ENCODE measurements around the gene TLE3.

Gene TLE3

DNA sequence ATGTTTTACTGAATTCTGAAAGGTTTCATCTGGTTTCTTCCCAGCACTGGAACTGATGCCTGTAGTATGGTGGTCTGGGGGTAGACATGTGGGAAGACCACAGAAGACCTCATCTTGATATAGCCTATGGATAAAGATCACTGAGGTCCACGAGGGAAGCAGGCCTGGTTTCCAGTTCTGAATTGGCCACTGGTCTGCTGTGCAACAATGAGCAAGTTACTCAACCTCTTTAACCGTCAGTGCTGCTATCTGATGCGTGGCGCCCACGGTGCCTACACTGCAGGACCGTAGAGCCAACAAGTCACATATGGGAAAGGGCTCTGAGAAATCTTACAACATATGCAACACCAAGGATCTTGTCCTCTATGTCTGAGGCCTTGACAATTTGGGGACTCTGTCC, 13.3 kb downstream of the TLE3 start:
- in situ Hi-C loops (cut with HindIII; ENCODE audit: low sequenced_read_pairs): no loop called here
- DNase-seq (ENCODE audit: low read depth, low spot score): no peak
- TF ChIP-seq, protein P1, sequence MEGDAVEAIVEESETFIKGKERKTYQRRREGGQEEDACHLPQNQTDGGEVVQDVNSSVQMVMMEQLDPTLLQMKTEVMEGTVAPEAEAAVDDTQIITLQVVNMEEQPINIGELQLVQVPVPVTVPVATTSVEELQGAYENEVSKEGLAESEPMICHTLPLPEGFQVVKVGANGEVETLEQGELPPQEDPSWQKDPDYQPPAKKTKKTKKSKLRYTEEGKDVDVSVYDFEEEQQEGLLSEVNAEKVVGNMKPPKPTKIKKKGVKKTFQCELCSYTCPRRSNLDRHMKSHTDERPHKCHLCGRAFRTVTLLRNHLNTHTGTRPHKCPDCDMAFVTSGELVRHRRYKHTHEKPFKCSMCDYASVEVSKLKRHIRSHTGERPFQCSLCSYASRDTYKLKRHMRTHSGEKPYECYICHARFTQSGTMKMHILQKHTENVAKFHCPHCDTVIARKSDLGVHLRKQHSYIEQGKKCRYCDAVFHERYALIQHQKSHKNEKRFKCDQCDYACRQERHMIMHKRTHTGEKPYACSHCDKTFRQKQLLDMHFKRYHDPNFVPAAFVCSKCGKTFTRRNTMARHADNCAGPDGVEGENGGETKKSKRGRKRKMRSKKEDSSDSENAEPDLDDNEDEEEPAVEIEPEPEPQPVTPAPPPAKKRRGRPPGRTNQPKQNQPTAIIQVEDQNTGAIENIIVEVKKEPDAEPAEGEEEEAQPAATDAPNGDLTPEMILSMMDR (IDR thresholded peaks at IDR 0.05; ENCODE audit: low read depth, low read length): no peak

DNA sequence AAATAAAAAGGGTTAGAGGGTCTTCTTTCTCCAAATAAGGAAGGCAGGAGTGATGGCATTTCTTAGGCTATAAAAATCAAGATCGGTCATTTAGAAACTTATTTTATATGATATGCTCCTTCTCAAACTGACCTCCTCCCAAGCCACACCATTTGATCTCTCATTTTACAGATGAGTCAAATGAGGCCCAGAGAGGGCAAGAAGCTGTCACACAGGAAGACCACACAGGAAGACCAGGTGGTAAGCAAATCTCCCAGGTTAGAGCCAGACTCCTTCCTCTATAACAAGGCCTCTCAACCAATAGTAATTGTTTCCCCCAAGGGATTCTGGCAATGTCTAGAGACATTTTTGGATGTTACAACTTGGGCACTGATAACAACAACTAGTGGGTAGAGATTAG, 13.8 kb downstream of the TLE3 start:
- no peak for DNase-seq (ENCODE audit: low read depth, low spot score)
- TF ChIP-seq, protein P1 (IDR thresholded peaks at IDR 0.05; ENCODE audit: low read depth, low read length): no peak
- H3K4me3 ChIP-seq (ENCODE audit: low read depth, low read length): no peak overlapping the region
- in situ Hi-C loops (cut with HindIII; ENCODE audit: low sequenced_read_pairs): no loop called here

More for the DNA sequence above, 13.3 kb downstream of the TLE3 start:
- H3K4me3 ChIP-seq (ENCODE audit: low read depth, low read length): no peak overlapping the region

DNA sequence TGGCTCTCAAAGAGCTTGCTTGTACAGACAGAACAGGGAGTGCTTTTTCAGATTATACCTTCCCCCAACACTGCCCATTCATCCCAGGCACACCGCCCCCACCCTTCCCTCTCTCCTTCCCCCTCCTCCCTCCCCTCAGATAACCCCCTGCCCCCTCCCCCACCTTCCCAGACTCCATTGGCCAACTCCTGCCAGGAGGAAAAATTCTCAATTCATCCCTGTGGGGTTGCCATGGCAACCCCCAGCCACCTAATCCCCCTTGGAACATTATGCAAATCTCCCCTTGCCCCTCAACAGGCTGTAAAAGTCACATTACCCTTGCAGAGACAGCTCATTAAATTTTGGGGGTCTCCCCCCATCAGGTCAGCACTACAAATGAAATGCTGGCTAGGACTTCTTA, 14.3 kb downstream of the TLE3 start:
- in situ Hi-C loops (cut with HindIII; ENCODE audit: low sequenced_read_pairs): no loop called here
- TF ChIP-seq, protein P1 (IDR thresholded peaks at IDR 0.05; ENCODE audit: low read depth, low read length): no peak
- no peak overlapping the region for H3K4me3 ChIP-seq (ENCODE audit: low read depth, low read length)
- DNase-seq (ENCODE audit: low read depth, low spot score): no peak

DNA sequence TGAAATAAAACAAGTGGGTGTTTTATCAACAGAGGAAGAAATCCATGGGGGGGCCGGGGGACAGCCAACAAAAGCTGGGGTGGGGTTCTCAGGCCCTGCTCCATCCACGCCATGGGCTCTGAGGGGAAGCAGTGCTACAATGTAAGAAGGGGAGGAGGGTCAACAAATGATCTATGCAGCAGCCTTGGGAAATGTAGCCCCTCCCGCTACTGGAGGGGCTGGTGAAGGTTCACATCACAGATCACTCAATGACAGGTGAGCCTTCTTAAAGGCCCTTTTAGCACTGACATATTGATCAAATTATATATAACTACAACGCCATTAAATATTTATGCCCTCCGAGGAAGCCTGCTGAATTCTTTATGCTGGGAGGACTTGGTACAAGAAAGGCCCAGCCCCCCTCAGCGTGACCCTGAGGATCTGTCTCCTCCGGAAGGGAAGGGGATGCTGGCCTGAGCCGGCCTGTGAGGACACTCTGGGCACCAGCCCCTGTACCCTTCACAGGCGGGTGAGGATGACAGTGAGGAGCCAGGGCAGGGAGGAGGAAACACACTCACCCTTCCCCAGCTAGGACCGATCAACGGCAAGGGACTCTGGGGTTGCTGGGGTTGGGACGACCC, 15.3 kb downstream of the TLE3 start:
- DNase-seq (ENCODE audit: low read depth, low spot score): no peak
- H3K4me3 ChIP-seq (ENCODE audit: low read depth, low read length): no peak overlapping the region
- in situ Hi-C loops (cut with HindIII; ENCODE audit: low sequenced_read_pairs): no loop called here
- TF ChIP-seq, protein P1 (IDR thresholded peaks at IDR 0.05; ENCODE audit: low read depth, low read length): no peak

DNA sequence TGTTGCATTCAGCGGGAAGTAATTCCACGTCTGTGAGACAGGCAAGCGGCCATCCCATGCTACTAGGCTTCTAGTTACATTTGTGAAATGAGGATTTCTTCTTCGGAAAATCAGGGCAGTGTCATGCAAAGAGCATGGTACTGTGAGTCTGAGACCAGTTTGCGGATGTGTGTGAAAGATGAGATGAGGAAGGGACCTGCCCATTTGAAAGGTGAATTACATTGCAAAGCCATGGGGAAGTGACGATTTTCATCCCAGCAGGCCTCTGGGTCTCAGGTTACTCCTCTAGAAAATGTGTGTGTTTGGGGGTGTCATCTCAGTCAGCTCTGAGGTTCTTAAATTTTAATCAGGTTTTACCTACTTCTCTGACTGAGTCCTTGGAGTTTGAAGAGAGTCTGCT, 16.1 kb downstream of the TLE3 start:
- DNase-seq (ENCODE audit: low read depth, low spot score): no peak
- in situ Hi-C loops (cut with HindIII; ENCODE audit: low sequenced_read_pairs): no loop called here
- TF ChIP-seq, protein P1 (IDR thresholded peaks at IDR 0.05; ENCODE audit: low read depth, low read length): no peak

DNA sequence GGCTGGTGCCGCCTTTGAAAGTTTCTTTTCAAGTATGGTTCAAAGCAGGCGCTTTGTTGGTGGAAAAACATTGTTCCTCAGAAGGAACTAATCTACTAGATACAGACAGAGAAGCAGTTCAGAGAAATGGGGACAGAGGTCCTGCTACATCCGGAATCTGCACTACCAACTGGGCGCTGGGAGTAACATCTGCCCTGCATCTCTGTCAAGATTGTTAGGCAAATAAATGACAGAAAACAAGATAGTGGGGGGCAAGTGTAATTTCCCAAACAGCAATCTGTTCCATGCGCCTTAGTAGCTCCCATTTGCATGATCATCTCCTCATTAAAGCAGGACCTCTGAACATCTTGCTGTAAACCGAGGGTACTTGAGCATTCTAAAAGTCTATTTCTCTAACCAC, 17.4 kb downstream of the TLE3 start:
- no peak for DNase-seq (ENCODE audit: low read depth, low spot score)
- TF ChIP-seq, protein P1 (IDR thresholded peaks at IDR 0.05; ENCODE audit: low read depth, low read length): no peak
- no peak overlapping the region for H3K4me3 ChIP-seq (ENCODE audit: low read depth, low read length)
- in situ Hi-C loops (cut with HindIII; ENCODE audit: low sequenced_read_pairs): no loop called here

More for the DNA sequence above, 16.1 kb downstream of the TLE3 start:
- H3K4me3 ChIP-seq (ENCODE audit: low read depth, low read length): no peak overlapping the region

Measured in astrocyte of the spinal cord (primary cell).